Glutamatergic neuron (in vitro differentiated cells): Measurements from ENCODE around the gene APBA2. TPM values are rescaled to one million over a fixed set of nuclear protein-coding genes. Genes with fewer than 3 reads are reported as not detected.

Experiments
- DNase-seq: peaks from one replicate; pipeline ENCODE4 v3.0.0; 2022
- H3K27ac Mint-ChIP-seq: one replicate; pipeline ENCODE4 v1.8.0; 2020; ENCODE audit warnings: mild to moderate bottlenecking, mixed read lengths, inconsistent platforms; ENCODE audit not compliant: unreplicated experiment
- H3K27me3 Mint-ChIP-seq: one replicate; pipeline ENCODE4 v1.8.0; 2020; ENCODE audit warnings: mild to moderate bottlenecking, moderate library complexity, mixed read lengths, inconsistent platforms; ENCODE audit not compliant: unreplicated experiment
- H3K36me3 Mint-ChIP-seq: one replicate; pipeline ENCODE4 v1.8.0; 2020; ENCODE audit warnings: mild to moderate bottlenecking, mixed read lengths, inconsistent platforms; ENCODE audit not compliant: unreplicated experiment
- H3K4me1 Mint-ChIP-seq: one replicate; pipeline ENCODE4 v1.8.0; 2020; ENCODE audit warnings: mild to moderate bottlenecking, low read depth, mixed read lengths, inconsistent platforms; ENCODE audit not compliant: unreplicated experiment
- H3K4me3 Mint-ChIP-seq: one replicate; pipeline ENCODE4 v1.8.0; 2020; ENCODE audit warnings: mild to moderate bottlenecking, mixed read lengths, inconsistent platforms; ENCODE audit not compliant: unreplicated experiment
- H3K9me3 Mint-ChIP-seq: one replicate; pipeline ENCODE4 v1.8.0; 2020; ENCODE audit warnings: mild to moderate bottlenecking, moderate library complexity, mixed read lengths, inconsistent platforms; ENCODE audit not compliant: unreplicated experiment
- CTCF ChIP-seq: fragments of 200-600 bp; sonication (generic); IDR thresholded peaks from one replicate; pipeline ENCODE4 v1.5.0; 2021; ENCODE audit not compliant: partially characterized antibody, unreplicated experiment
- total RNA-seq: library from RNA; stranded (reverse); fragmentation: NEBNext Ultra II Directional; extraction: Animal tissue kit (Norgen Biotek cat#: 25700); gene quantifications from one replicate; pipeline ENCODE4 v1.2.1, GENCODE V29; 2021; ENCODE audit not compliant: unreplicated experiment

Gene APBA2
- total RNA-seq, 1 donor from 2014 or later, result 166 TPM

- Mint-ChIP-seq H3K4me1 (peaks cover 51% of the 10 kb centered on the region), H3K36me3 (peaks cover 10% of the 10 kb centered on the region), H3K4me3 (peak overlapping the region; percentile 21), H3K9me3 (peaks cover 8% of the 10 kb centered on the region), H3K27ac (peak overlapping the region; percentile 84), H3K27me3 (peaks cover 14% of the 10 kb centered on the region)
- no peak for TF ChIP-seq CTCF
- no peak for DNase-seq
These were observed 15.3 kb downstream of the APBA2 start for GRCh38 chr15:28900892-28901586.

GRCh38 chr15:28901587-28901980 is 15.8 kb downstream of the APBA2 start:
- Mint-ChIP-seq H3K27ac (peak overlapping the region; percentile 52), H3K27me3 (peaks cover 16% of the 10 kb centered on the region), H3K9me3 (peaks cover 8% of the 10 kb centered on the region), H3K4me3 (no peak overlapping the region), H3K36me3 (peaks cover 10% of the 10 kb centered on the region), H3K4me1 (peaks cover 51% of the 10 kb centered on the region)
- TF ChIP-seq CTCF, result no peak
- no peak for DNase-seq

GRCh38 chr15:28901987-28902745 is 16.4 kb downstream of the APBA2 start:
- no peak for DNase-seq
- Mint-ChIP-seq H3K4me3 (no peak overlapping the region), H3K4me1 (peaks cover 49% of the 10 kb centered on the region), H3K9me3 (peaks cover 8% of the 10 kb centered on the region), H3K36me3 (peaks cover 6% of the 10 kb centered on the region), H3K27me3 (peaks cover 17% of the 10 kb centered on the region), H3K27ac (peak overlapping the region; percentile 59)
- no peak for TF ChIP-seq CTCF

- DNase-seq, result no peak
- Mint-ChIP-seq H3K9me3 (peaks cover 8% of the 10 kb centered on the region), H3K4me1 (peaks cover 51% of the 10 kb centered on the region), H3K36me3 (peaks cover 2% of the 10 kb centered on the region), H3K27me3 (peaks cover 19% of the 10 kb centered on the region), H3K4me3 (no peak overlapping the region), H3K27ac (peak overlapping the region; percentile 59)
- TF ChIP-seq CTCF, result no peak
These were observed 17.1 kb downstream of the APBA2 start for GRCh38 chr15:28902856-28903255.

- H3K27ac Mint-ChIP-seq, result peak overlapping the region; percentile 43
- no peak overlapping the region for H3K4me3 Mint-ChIP-seq
- H3K9me3 Mint-ChIP-seq, result peaks cover 8% of the 10 kb centered on the region
- no peaks in the 10 kb centered on the region for H3K36me3 Mint-ChIP-seq
- DNase-seq, result no peak
- TF ChIP-seq CTCF, result no peak
- peaks cover 16% of the 10 kb centered on the region for H3K27me3 Mint-ChIP-seq
- peaks cover 47% of the 10 kb centered on the region for H3K4me1 Mint-ChIP-seq
These were observed 17.8 kb downstream of the APBA2 start for GRCh38 chr15:28903555-28903954.
